Mesothelial cell of epicardium (in vitro differentiated cells): Measurements from ENCODE around the gene SPACA4. TPM values are rescaled to one million over a fixed set of nuclear protein-coding genes. Genes with fewer than 3 reads are reported as not detected.

ENCODE experiments used
- DNase-seq, 2 experiments: peaks; one replicate each; pipeline ENCODE4 v3.0.0; 2021; ENCODE audit warnings: low spot score in 2 of 2; ENCODE audit not compliant: unreplicated experiment in 2 of 2
- H3K27ac Mint-ChIP-seq: 2 replicates; pipeline ENCODE4 v1.8.0; 2021; ENCODE audit warnings: mixed read lengths
- H3K27me3 Mint-ChIP-seq: 2 replicates; pipeline ENCODE4 v1.8.0; 2021; ENCODE audit warnings: low read depth, mixed read lengths
- H3K36me3 Mint-ChIP-seq: 2 replicates; pipeline ENCODE4 v1.8.0; 2021; ENCODE audit warnings: mixed read lengths
- H3K4me1 Mint-ChIP-seq: 2 replicates; pipeline ENCODE4 v1.8.0; 2021; ENCODE audit warnings: mixed read lengths
- H3K4me3 Mint-ChIP-seq: 2 replicates; pipeline ENCODE4 v1.8.0; 2021; ENCODE audit warnings: mild to moderate bottlenecking, moderate library complexity, mixed read lengths
- H3K9me3 Mint-ChIP-seq: 2 replicates; pipeline ENCODE4 v1.8.0; 2021; ENCODE audit warnings: mixed read lengths
- CTCF ChIP-seq: fragments of 200-600 bp; sonication (generic); IDR thresholded peaks from one replicate; pipeline ENCODE4 v1.5.0; 2021; ENCODE audit warnings: antibody characterized with exemption; ENCODE audit not compliant: unreplicated experiment
- total RNA-seq: library from RNA; stranded (reverse); gene quantifications from 3 replicates; pipeline ENCODE4 v1.2.1, GENCODE V29; 2021

SPACA4 gene
- total RNA-seq, 1 donor from 2014 or later, result not detected

GRCh38 chr19:48623556-48624066 lies 17.1 kb downstream of the SPACA4 start:
- DNase-seq, result no peak
- Mint-ChIP-seq H3K27ac (peak overlapping the region; percentile 97), H3K9me3 (no peaks in the 10 kb centered on the region), H3K36me3 (no peaks in the 10 kb centered on the region), H3K4me1 (peaks cover 36% of the 10 kb centered on the region), H3K4me3 (peak overlapping the region; percentile 76), H3K27me3 (no peaks in the 10 kb centered on the region)
- no peak for TF ChIP-seq CTCF

- H3K36me3 Mint-ChIP-seq, result no peaks in the 10 kb centered on the region
- H3K9me3 Mint-ChIP-seq, result no peaks in the 10 kb centered on the region
- peaks cover 35% of the 10 kb centered on the region for H3K4me1 Mint-ChIP-seq
- peak overlapping the region; percentile 97 for H3K27ac Mint-ChIP-seq
- no peaks in the 10 kb centered on the region for H3K27me3 Mint-ChIP-seq
- no peak for TF ChIP-seq CTCF
- peak; percentile 96 to 98 for DNase-seq
- H3K4me3 Mint-ChIP-seq, result peak overlapping the region; percentile 76
Measured at GRCh38 chr19:48624067-48624594, 17.6 kb downstream of the SPACA4 start.

GRCh38 chr19:48624791-48625723 lies 18.5 kb downstream of the SPACA4 start:
- Mint-ChIP-seq H3K27ac (peak overlapping the region; percentile 79), H3K4me3 (peak overlapping the region; percentile 76), H3K4me1 (peaks cover 34% of the 10 kb centered on the region), H3K36me3 (no peaks in the 10 kb centered on the region), H3K9me3 (no peaks in the 10 kb centered on the region), H3K27me3 (no peaks in the 10 kb centered on the region)
- no peak for DNase-seq
- TF ChIP-seq CTCF, result no peak

- H3K27ac Mint-ChIP-seq, result no peak overlapping the region
Measured at GRCh38 chr19:48625891-48626327, 19.4 kb downstream of the SPACA4 start.

More at GRCh38 chr19:48625891-48626327, 19.4 kb downstream of the SPACA4 start:
- H3K4me1 Mint-ChIP-seq, result peaks cover 42% of the 10 kb centered on the region
- no peaks in the 10 kb centered on the region for H3K27me3 Mint-ChIP-seq
- no peaks in the 10 kb centered on the region for H3K36me3 Mint-ChIP-seq
- no peak overlapping the region for H3K4me3 Mint-ChIP-seq
- TF ChIP-seq CTCF, result no peak
- DNase-seq, result no peak
- H3K9me3 Mint-ChIP-seq, result no peaks in the 10 kb centered on the region
